Common myeloid progenitor, CD34-positive (primary cell): ENCODE data around the gene KCTD21.

ENCODE experiments used
- CTCF ChIA-PET: fragments of 350-600 bp; sonication (Branson Sonifier 250); formaldehyde crosslinking; loops from one replicate; lab custom pipeline; 2021; ENCODE audit warnings: antibody characterized with exemption; lab: Charles Lee
- POLR2A ChIA-PET: fragments of 350-600 bp; sonication (Branson Sonifier 250); formaldehyde crosslinking; loops from one replicate; lab custom pipeline; 2021; ENCODE audit warnings: antibody characterized with exemption; lab: Charles Lee
- DNase-seq, 3 donors: peaks; one replicate each; pipeline versions ENCODE4 v3.0.0 to v3.0.0-alpha.2; 2013
- H3K27ac ChIP-seq, 2 experiments: 1 replicate in 1 of 2; 2 replicates in 1 of 2; pipeline ENCODE4 v1.7.0; 2013; ENCODE audit warnings: inconsistent platforms in 2 of 2, low read length in 2 of 2, mild to moderate bottlenecking in 2 of 2, low read depth in 1 of 2, moderate library complexity in 1 of 2; ENCODE audit not compliant: severe bottlenecking in 2 of 2, insufficient read depth in 1 of 2, poor library complexity in 1 of 2
- H3K27me3 ChIP-seq, 5 experiments: replicated peaks in 2 of 5; 1 replicate in 3 of 5; 2 replicates in 2 of 5; pipeline versions ENCODE4 v1.6.1 to v1.7.0; 2013; ENCODE audit warnings: low read length in 4 of 5, mild to moderate bottlenecking in 2 of 5, moderate library complexity in 2 of 5, inconsistent platforms in 1 of 5; ENCODE audit not compliant: insufficient read depth in 5 of 5, control insufficient read depth in 4 of 5
- H3K36me3 ChIP-seq, 4 experiments: 1 replicate in 2 of 4; 2 replicates in 2 of 4; pipeline versions ENCODE4 v1.6.1 to v1.7.0; 2013; ENCODE audit warnings: low read length in 3 of 4, control low read depth in 1 of 4, mild to moderate bottlenecking in 1 of 4; ENCODE audit not compliant: control insufficient read depth in 4 of 4, insufficient read depth in 4 of 4
- H3K4me1 ChIP-seq, 4 experiments: 1 replicate in 3 of 4; 2 replicates in 1 of 4; pipeline versions ENCODE4 v1.6.1 to v1.7.1; 2013; ENCODE audit warnings: low read length in 3 of 4, mild to moderate bottlenecking in 3 of 4, control low read depth in 1 of 4, inconsistent platforms in 1 of 4, moderate library complexity in 1 of 4; ENCODE audit not compliant: control insufficient read depth in 4 of 4, insufficient read depth in 4 of 4; ENCODE audit errors: control extremely low read depth in 1 of 4
- H3K4me3 ChIP-seq, 7 experiments: 1 replicate in 4 of 7; 2 replicates in 3 of 7; pipeline versions ENCODE4 v1.5.1 to v1.7.0; 2013; ENCODE audit warnings: mild to moderate bottlenecking in 7 of 7, low read length in 6 of 7, moderate library complexity in 6 of 7, inconsistent platforms in 2 of 7, low read depth in 2 of 7, control low read depth in 1 of 7; ENCODE audit not compliant: insufficient read depth in 4 of 7, control insufficient read depth in 1 of 7; ENCODE audit errors: extremely low read depth in 1 of 7
- H3K9me3 ChIP-seq, 5 experiments: 1 replicate in 4 of 5; 2 replicates in 1 of 5; pipeline versions ENCODE4 v1.6.1 to v1.7.1; 2013; ENCODE audit warnings: low read length in 4 of 5, mild to moderate bottlenecking in 2 of 5, inconsistent platforms in 1 of 5, low read depth in 1 of 5, moderate library complexity in 1 of 5; ENCODE audit not compliant: control insufficient read depth in 4 of 5, insufficient read depth in 2 of 5; ENCODE audit errors: control extremely low read depth in 1 of 5
- WGBS: methylation state at CpG from one replicate; pipeline ENCODE4 v1.1.5; 2013; ENCODE audit not compliant: insufficient coverage; 5-methylcytosine and 5-hydroxymethylcytosine counted together

Gene KCTD21

GRCh38 chr11:78200553-78200952 is 12.1 kb upstream of the KCTD21 start:
- Histone ChIP-seq H3K27ac (no peak overlapping the region), H3K4me3 (no peak overlapping the region), H3K4me1 (peaks cover 7 to 25% (median 14%) of the 10 kb centered on the region in 4 experiments), H3K9me3 (no peaks in the 10 kb centered on the region), H3K36me3 (peaks cover 0 to 12% (median 0%) of the 10 kb centered on the region in 4 experiments), H3K27me3 (peaks cover 0 to 11% (median 0%) of the 10 kb centered on the region in 5 experiments)
- 100% methylated on average over 10 of the region's 13 CpGs for WGBS
- ChIA-PET POLR2A (no interaction called here), CTCF (interaction anchor here (1.3 kb wide), 1 partner anchor 154 kb away, joined by 3 read pairs; no protein-coding TSS in a partner anchor)
- no peak for DNase-seq

GRCh38 chr11:78200061-78200460 is 11.6 kb upstream of the KCTD21 start:
- Histone ChIP-seq H3K27me3 (peaks cover 0 to 13% (median 0%) of the 10 kb centered on the region in 5 experiments), H3K9me3 (no peaks in the 10 kb centered on the region), H3K4me3 (no peak overlapping the region), H3K4me1 (peaks cover 7 to 25% (median 14%) of the 10 kb centered on the region in 4 experiments), H3K36me3 (peaks cover 0 to 12% (median 0%) of the 10 kb centered on the region in 4 experiments), H3K27ac (no peak overlapping the region)
- DNase-seq, result no peak
- ChIA-PET CTCF (interaction anchor here (1.3 kb wide), 1 partner anchor 154 kb away, joined by 3 read pairs; no protein-coding TSS in a partner anchor), POLR2A (no interaction called here)
- 100% methylated on average over 4 of the region's 4 CpGs for WGBS

- ChIA-PET CTCF (interaction anchor here (1.3 kb wide), 1 partner anchor 154 kb away, joined by 3 read pairs; no protein-coding TSS in a partner anchor), POLR2A (no interaction called here)
- peaks cover 7 to 25% (median 14%) of the 10 kb centered on the region in 4 experiments for H3K4me1 ChIP-seq
- H3K4me3 ChIP-seq, result no peak overlapping the region
- no peak overlapping the region for H3K27ac ChIP-seq
- 98% methylated on average over 5 of the region's 5 CpGs for WGBS
- H3K36me3 ChIP-seq, result peaks cover 0 to 12% (median 0%) of the 10 kb centered on the region in 4 experiments
- H3K27me3 ChIP-seq, result peaks cover 0 to 13% (median 0%) of the 10 kb centered on the region in 5 experiments
- DNase-seq, result no peak
- no peaks in the 10 kb centered on the region for H3K9me3 ChIP-seq
Measured at GRCh38 chr11:78199653-78200015, 11.2 kb upstream of the KCTD21 start.

GRCh38 chr11:78199015-78199652 is 10.7 kb upstream of the KCTD21 start:
- CTCF ChIA-PET, result no interaction called here
- Histone ChIP-seq H3K27me3 (peaks cover 0 to 13% (median 0%) of the 10 kb centered on the region in 5 experiments), H3K27ac (no peak overlapping the region), H3K36me3 (peaks cover 0 to 12% (median 0%) of the 10 kb centered on the region in 4 experiments), H3K4me3 (no peak overlapping the region), H3K9me3 (no peaks in the 10 kb centered on the region), H3K4me1 (peaks cover 7 to 25% (median 14%) of the 10 kb centered on the region in 4 experiments)
- WGBS, result 100% methylated on average over 4 of the region's 6 CpGs
- POLR2A ChIA-PET, result no interaction called here
- no peak for DNase-seq

- POLR2A ChIA-PET, result no interaction called here
- DNase-seq, result no peak
- H3K9me3 ChIP-seq, result no peaks in the 10 kb centered on the region
- H3K4me1 ChIP-seq, result peaks cover 5 to 28% (median 10%) of the 10 kb centered on the region in 4 experiments
- no peak overlapping the region for H3K4me3 ChIP-seq
- 95% methylated on average over 6 of the region's 8 CpGs for WGBS
- CTCF ChIA-PET, result no interaction called here
- no peak overlapping the region for H3K27ac ChIP-seq
- H3K27me3 ChIP-seq, result peaks cover 0 to 13% (median 0%) of the 10 kb centered on the region in 5 experiments
- peaks cover 0 to 12% (median 0%) of the 10 kb centered on the region in 4 experiments for H3K36me3 ChIP-seq
Measured at GRCh38 chr11:78197816-78198215, 9.4 kb upstream of the KCTD21 start.

GRCh38 chr11:78196661-78197091 is 8.2 kb upstream of the KCTD21 start:
- WGBS, result 82% methylated on average over 40 of the region's 40 CpGs
- Histone ChIP-seq H3K4me3 (no peak overlapping the region), H3K36me3 (peaks cover 0 to 12% (median 0%) of the 10 kb centered on the region in 4 experiments), H3K27me3 (peaks cover 0 to 13% (median 0%) of the 10 kb centered on the region in 5 experiments), H3K9me3 (no peaks in the 10 kb centered on the region), H3K27ac (no peak overlapping the region), H3K4me1 (peaks cover 0 to 24% (median 3%) of the 10 kb centered on the region in 4 experiments)
- ChIA-PET POLR2A (no interaction called here), CTCF (no interaction called here)
- no peak for DNase-seq

- H3K27me3 ChIP-seq, result peaks cover 0 to 13% (median 0%) of the 10 kb centered on the region in 5 experiments
- peak in 2 of 3 donors; percentile 50 to 54 for DNase-seq
- no peaks in the 10 kb centered on the region for H3K9me3 ChIP-seq
- H3K4me3 ChIP-seq, result no peak overlapping the region
- WGBS, result 58% methylated on average over 60 of the region's 60 CpGs
- H3K27ac ChIP-seq, result no peak overlapping the region
- POLR2A ChIA-PET, result no interaction called here
- peaks cover 0 to 22% (median 3%) of the 10 kb centered on the region in 4 experiments for H3K4me1 ChIP-seq
- H3K36me3 ChIP-seq, result peaks cover 0 to 12% (median 0%) of the 10 kb centered on the region in 4 experiments
- CTCF ChIA-PET, result no interaction called here
Measured at GRCh38 chr11:78195917-78196560, 7.6 kb upstream of the KCTD21 start.
